HCT116 (cell line): ENCODE measurements around the gene EPHA4.
A peak's percentile ranks its signal among the peaks of the same experiment; 100 is the strongest.

Experiments used
- CTCF ChIP-seq, 3 experiments: fragments of 200-600 bp in 1 of 3; sonication (generic) in 1 of 3; IDR thresholded peaks in 2 of 3; conservative IDR thresholded peaks in 1 of 3; 2 replicates each; pipeline ENCODE4 v1.5.1; 2012 to 2017; ENCODE audit warnings: low read depth in 2 of 3, low read length in 2 of 3, antibody characterized with exemption in 1 of 3, borderline replicate concordance in 1 of 3, control low read depth in 1 of 3, mild to moderate bottlenecking in 1 of 3, mixed read lengths in 1 of 3, mixed run types in 1 of 3, moderate library complexity in 1 of 3; ENCODE audit not compliant: insufficient read depth in 1 of 3
- EZH2 ChIP-seq: fragments of 200-600 bp; sonication (generic); IDR thresholded peaks from 2 replicates; pipeline ENCODE4 v1.6.1; 2017; ENCODE audit warnings: antibody characterized with exemption, mixed run types
- EZH2phosphoT487 ChIP-seq: fragments of 200-600 bp; IDR thresholded peaks from 2 replicates; pipeline ENCODE4 v1.6.1; 2018; ENCODE audit warnings: antibody characterized with exemption, borderline replicate concordance
- JUND ChIP-seq: IDR thresholded peaks from 2 replicates; pipeline ENCODE4 v1.6.1; 2012
- POLR2A ChIP-seq: IDR thresholded peaks from 2 replicates; pipeline ENCODE4 v1.7.0; 2011; ENCODE audit warnings: borderline replicate concordance; ENCODE audit not compliant: insufficient read depth, insufficient read length; ENCODE audit errors: extremely low read depth
- RAD21 ChIP-seq: IDR thresholded peaks from 2 replicates; pipeline ENCODE4 v1.6.1; 2012; ENCODE audit warnings: low read depth, mild to moderate bottlenecking
- REST ChIP-seq: IDR thresholded peaks from 2 replicates; pipeline ENCODE4 v1.6.1; 2012; ENCODE audit warnings: low read depth
- ZFX ChIP-seq: fragments of 450-650 bp; IDR thresholded peaks from 2 replicates; pipeline ENCODE4 v1.6.1; 2017

- TF ChIP-seq JUND (no peak), REST (no peak), EZH2 (no peak), RAD21 (no peak), EZH2phosphoT487 (no peak), CTCF (IDR thresholded peaks at IDR 0.05 in 2 of 3, conservative IDR thresholded peaks at IDR 0.05 in 1 of 3; ENCODE audit: borderline replicate concordance in 1 of 3, insufficient read depth in 1 of 3, low read depth in 2 of 3, low read length in 2 of 3) (0 out of 6 replicates have a peak, but pooled peaks of 1 of the 3 experiments have one; percentile 2), POLR2A (no peak), ZFX (no peak)
Observed at GRCh38 chr2:221478485-221478863, 93.6 kb downstream of the EPHA4 start.
